Measurements from ENCODE around the gene MYO9A.
A peak's percentile ranks its signal among the peaks of the same experiment; 100 is the strongest.

The MYO9A gene

DNA sequence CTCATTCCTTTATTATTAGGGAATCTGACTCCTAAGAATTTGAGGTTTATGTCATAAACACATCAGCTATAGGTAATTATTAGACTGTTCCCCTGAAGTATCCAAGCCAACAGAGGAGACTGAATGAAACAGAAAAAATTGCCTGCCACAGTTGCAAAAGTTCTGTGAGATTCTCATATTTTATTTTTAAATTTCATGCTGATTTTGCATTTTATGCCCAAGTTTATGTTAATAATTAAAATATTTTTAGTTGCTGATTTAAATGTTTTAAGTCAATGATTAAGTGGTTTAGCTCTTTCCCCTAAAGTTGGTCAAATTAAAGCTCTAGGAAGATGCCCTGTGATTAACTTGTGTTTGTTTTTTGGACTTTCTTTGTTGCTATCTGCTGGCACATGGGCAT lies 10.4 kb upstream of the MYO9A start:
- no peak for DNase-seq (ENCODE audit: low read depth)
- TF ChIP-seq, protein P1, sequence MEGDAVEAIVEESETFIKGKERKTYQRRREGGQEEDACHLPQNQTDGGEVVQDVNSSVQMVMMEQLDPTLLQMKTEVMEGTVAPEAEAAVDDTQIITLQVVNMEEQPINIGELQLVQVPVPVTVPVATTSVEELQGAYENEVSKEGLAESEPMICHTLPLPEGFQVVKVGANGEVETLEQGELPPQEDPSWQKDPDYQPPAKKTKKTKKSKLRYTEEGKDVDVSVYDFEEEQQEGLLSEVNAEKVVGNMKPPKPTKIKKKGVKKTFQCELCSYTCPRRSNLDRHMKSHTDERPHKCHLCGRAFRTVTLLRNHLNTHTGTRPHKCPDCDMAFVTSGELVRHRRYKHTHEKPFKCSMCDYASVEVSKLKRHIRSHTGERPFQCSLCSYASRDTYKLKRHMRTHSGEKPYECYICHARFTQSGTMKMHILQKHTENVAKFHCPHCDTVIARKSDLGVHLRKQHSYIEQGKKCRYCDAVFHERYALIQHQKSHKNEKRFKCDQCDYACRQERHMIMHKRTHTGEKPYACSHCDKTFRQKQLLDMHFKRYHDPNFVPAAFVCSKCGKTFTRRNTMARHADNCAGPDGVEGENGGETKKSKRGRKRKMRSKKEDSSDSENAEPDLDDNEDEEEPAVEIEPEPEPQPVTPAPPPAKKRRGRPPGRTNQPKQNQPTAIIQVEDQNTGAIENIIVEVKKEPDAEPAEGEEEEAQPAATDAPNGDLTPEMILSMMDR (conservative IDR thresholded peaks at IDR 0.05; ENCODE audit: control insufficient read depth, insufficient read depth, low read depth, low read length), result no peak

DNA sequence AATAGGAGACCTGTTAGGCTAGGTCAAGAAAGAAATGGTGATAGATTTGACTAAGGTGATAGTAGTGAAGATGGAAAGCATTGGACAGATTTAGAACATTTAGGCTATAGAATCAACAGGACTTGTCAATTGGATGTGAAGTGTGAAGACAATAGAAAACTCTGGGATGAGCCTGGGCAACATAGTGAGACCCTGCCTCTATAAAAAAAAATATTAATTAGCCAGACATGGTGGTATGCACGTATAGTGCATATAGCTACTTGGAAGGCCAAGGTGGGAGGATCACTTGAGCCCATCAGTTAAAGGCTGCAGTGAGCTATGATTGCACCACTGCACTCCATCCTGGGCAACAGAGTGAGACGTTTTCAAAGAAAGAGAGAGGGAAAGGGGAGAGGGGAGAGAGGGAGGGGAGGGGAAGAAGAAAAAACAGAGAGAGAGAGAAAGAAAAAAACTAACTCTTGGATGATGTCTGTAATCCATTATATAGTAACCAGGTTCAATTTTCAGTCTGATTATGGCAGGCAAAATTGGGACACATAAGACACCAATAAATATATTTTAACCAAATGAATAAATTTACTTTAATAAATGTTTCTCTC lies 9.9 kb upstream of the MYO9A start:
- no peak overlapping the region for H3K4me3 ChIP-seq (ENCODE audit: control insufficient read depth, low read depth, low read length)
- TF ChIP-seq, protein P1 (conservative IDR thresholded peaks at IDR 0.05; ENCODE audit: control insufficient read depth, insufficient read depth, low read depth, low read length), result no peak
- no peak for DNase-seq (ENCODE audit: low read depth)

More for the DNA sequence above, 10.4 kb upstream of the MYO9A start:
- no peak overlapping the region for H3K4me3 ChIP-seq (ENCODE audit: control insufficient read depth, low read depth, low read length)

DNA sequence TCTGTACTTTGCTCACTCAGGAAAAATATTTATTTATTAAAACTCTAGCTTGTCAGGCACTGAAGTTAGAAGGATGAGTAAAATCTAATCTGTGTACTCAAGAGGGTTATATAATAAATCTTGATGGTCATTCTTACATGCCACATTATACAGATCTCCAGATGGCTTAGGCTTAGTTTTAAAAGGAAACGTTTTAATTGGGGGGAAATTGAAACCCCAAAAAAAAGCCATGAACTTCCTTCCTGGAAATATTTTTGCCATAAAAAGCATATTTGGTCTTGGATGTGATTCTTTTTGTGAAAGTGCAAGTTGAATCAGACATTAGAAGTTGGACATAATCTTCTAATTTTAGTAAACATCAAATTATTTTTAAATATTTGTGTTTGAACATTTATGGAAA lies 6.3 kb upstream of the MYO9A start:
- no peak for DNase-seq (ENCODE audit: low read depth)
- H3K4me3 ChIP-seq (ENCODE audit: control insufficient read depth, low read depth, low read length), result no peak overlapping the region
- TF ChIP-seq, protein P1 (conservative IDR thresholded peaks at IDR 0.05; ENCODE audit: control insufficient read depth, insufficient read depth, low read depth, low read length), result no peak

DNA sequence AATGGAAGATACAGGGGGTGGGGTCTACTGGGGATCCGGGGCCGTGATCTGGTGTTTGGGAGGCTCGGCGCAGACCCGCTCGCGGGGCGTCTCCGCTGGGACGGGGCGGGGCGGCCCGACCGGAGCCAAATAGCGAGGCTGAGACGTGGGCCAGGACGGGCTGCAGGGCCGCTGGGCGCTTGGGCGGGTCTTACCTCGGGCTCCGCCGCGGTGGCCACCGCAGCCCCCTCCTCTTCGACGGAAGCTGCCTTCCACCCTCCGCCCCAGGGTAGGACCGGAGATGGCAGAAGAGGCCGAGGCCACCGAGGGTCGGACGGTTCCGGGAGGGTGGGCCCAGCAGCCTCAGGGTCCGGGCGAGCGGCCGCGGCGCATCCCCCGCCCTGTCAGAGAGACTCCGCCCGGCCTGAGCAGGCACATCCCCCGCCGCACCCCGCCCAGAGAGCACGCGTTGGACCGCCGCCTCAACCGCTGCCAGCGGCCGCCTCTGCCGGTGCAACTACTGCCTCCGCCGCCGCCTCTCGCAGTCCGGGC lies 399 bp downstream of the MYO9A start:
- H3K4me3 ChIP-seq (ENCODE audit: control insufficient read depth, low read depth, low read length), result peak overlapping the region; percentile 97
- DNase-seq (ENCODE audit: low read depth), result peak; percentile 70
- TF ChIP-seq, protein P1 (conservative IDR thresholded peaks at IDR 0.05; ENCODE audit: control insufficient read depth, insufficient read depth, low read depth, low read length), result no peak

DNA sequence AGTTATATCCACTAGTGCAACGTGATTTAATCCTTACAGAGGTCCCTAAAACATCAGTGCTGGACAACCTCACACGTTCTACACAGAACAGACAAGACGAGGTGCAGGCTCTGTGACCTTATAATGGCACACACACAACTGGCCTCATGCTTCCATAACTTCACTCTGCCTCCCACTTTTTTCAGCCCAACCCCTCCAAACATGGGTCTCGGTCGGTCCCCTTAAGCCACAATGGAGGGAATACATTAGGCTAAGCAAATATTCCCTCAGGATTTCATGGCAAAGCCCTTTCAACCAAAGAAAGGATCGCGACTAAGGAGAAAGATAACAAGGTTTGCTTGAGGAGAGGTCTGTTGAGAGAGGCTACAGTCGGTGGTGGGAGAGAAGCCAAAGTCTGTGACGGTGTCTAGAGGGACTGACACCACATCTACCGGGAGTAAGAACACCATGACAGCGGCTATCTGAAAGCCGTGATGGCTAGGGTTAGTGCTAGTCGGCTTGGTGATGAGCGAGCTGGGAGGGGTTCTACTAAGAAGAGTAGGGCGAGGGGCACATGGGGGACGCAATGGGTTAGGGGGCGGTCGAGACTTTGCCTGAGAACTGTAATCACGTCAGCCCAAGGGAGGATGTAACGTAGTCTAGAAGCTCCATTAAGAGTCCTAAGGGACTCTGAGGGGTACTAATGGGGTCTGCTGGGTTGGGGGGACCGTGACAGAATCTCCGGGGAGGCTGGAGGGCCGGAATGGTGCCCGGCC lies 1.0 kb downstream of the MYO9A start:
- TF ChIP-seq, protein P1 (conservative IDR thresholded peaks at IDR 0.05; ENCODE audit: control insufficient read depth, insufficient read depth, low read depth, low read length), result no peak
- H3K4me3 ChIP-seq (ENCODE audit: control insufficient read depth, low read depth, low read length), result peak overlapping the region; percentile 97
- peak; percentile 35 for DNase-seq (ENCODE audit: low read depth)

DNA sequence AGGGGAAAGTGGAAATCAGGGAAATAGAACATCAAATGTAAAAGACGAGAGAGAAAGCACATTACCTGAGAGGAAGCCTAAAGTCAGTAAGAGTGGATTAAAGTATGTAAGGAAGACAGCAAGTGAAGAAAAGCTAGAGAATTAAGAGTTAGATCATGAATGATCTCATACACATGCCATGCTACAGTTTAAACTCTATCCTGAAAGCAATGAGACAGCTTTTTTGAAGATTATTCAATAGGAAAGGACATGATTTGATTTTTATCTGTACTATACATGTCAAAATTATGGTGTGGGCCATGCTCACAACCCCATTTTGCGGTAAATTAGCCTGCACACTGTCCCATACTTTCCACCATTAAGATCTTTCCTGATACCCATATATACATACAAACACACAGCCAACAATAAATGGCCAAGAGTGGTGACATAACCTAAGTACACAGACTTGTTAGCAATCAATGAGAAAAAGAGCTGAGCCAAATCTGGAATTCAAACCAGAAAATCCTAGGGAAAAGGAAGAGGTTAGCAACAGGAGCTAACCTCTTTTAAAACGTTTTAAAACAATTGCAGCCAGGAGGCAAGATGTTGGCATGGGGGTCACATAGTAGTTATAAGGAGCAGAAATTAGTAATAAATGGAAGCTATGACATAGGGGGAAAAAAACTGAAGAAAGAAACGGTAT lies 4.5 kb downstream of the MYO9A start:
- TF ChIP-seq, protein P1 (conservative IDR thresholded peaks at IDR 0.05; ENCODE audit: control insufficient read depth, insufficient read depth, low read depth, low read length), result no peak
- DNase-seq (ENCODE audit: low read depth), result no peak
- no peak overlapping the region for H3K4me3 ChIP-seq (ENCODE audit: control insufficient read depth, low read depth, low read length)

All from fibroblast of mammary gland (primary cell).